Measurements from ENCODE around the gene HPSE. TPM values are rescaled to one million over a fixed set of nuclear protein-coding genes. Genes with fewer than 3 reads are reported as not detected.

HPSE gene
- polyA plus RNA-seq, 1 of the 3 experiments (the other 2 are of a cell fraction): 1.7 TPM

GRCh38 chr4:83331956-83332355 lies 2.7 kb downstream of the HPSE start:
- DNase-seq: no peak
- Histone ChIP-seq H3K4me3 (ENCODE audit: low read depth in 2 of 2, low read length in 1 of 2) (no peak overlapping the region), H3K4me1 (ENCODE audit: control insufficient read depth in 1 of 2, insufficient read depth in 2 of 2, low read depth in 1 of 2, low read length in 1 of 2) (peaks cover 0 to 6% of the 10 kb centered on the region in 2 experiments; a peak in 1 of 4 replicates), H3K27me3 (ENCODE audit: insufficient read depth) (peaks cover 14% of the 10 kb centered on the region; the same call in 1 of the 2 replicates), H3K36me3 (replicated peaks in 1 of 2; ENCODE audit: control insufficient read depth in 1 of 2, insufficient read depth in 2 of 2, low read length in 1 of 2) (no peaks in the 10 kb centered on the region), H3K4me2 (no peak overlapping the region), H3K27ac (ENCODE audit: low read depth in 2 of 2, low read length in 1 of 2) (no peak overlapping the region), H3K9ac (no peak overlapping the region), H3K9me3 (no peaks in the 10 kb centered on the region), H3K79me2 (ENCODE audit: insufficient read depth) (no peaks in the 10 kb centered on the region), H2AFZ (ENCODE audit: low read depth) (no peak overlapping the region), H3K9me2 (no peaks in the 10 kb centered on the region), H3F3A (replicated peaks; ENCODE audit: insufficient read depth) (peaks cover 4% of the 10 kb centered on the region), H4K20me1 (ENCODE audit: insufficient read depth) (no peaks in the 10 kb centered on the region)
- POLR2A ChIA-PET: no interaction called here
- WGBS (ENCODE audit: low lambda C conversion rate): 71% methylated on average over 3 of the region's 3 CpGs
- TF ChIP-seq IRF3 (IDR thresholded peaks at IDR 0.05; ENCODE audit: low read depth, low read length): no peak
- no peak for TF ChIP-seq RFX5 (IDR thresholded peaks at IDR 0.05; ENCODE audit: low read length)
- TF ChIP-seq NFIC (IDR thresholded peaks at IDR 0.05; ENCODE audit: borderline replicate concordance): no peak
- no peak for TF ChIP-seq EZH2phosphoT487 (IDR thresholded peaks at IDR 0.05; ENCODE audit: borderline replicate concordance, low read depth)
- TF ChIP-seq ZBTB33 (IDR thresholded peaks at IDR 0.05; ENCODE audit: borderline replicate concordance, low read depth): no peak
- no peak for TF ChIP-seq FOXJ3 (CRISPR knock-in tag; IDR thresholded peaks at IDR 0.05)
- TF ChIP-seq RAD21 (IDR thresholded peaks at IDR 0.05; ENCODE audit: low read length): no peak
- TF ChIP-seq USF1 (IDR thresholded peaks at IDR 0.05; ENCODE audit: borderline replicate concordance, low read depth): no peak
- no peak for TF ChIP-seq PBX3 (IDR thresholded peaks at IDR 0.05)
- no peak for TF ChIP-seq CTCF (IDR thresholded peaks at IDR 0.05)
- TF ChIP-seq MAX (IDR thresholded peaks at IDR 0.05; ENCODE audit: low read depth): no peak
- no peak for TF ChIP-seq YY1 (IDR thresholded peaks at IDR 0.05; ENCODE audit: low read depth)
- TF ChIP-seq EP300 (IDR thresholded peaks at IDR 0.05; ENCODE audit: borderline replicate concordance in 1 of 2, low read depth in 1 of 2, low read length in 1 of 2): no peak
- TF ChIP-seq USF2 (IDR thresholded peaks at IDR 0.05; ENCODE audit: borderline replicate concordance, low read depth, low read length): no peak
- no peak for TF ChIP-seq CHD2 (IDR thresholded peaks at IDR 0.05; ENCODE audit: low read length, partially characterized antibody)
- TF ChIP-seq MEF2A (IDR thresholded peaks at IDR 0.05; ENCODE audit: borderline replicate concordance, low read depth): no peak
- TF ChIP-seq FOSL2 (IDR thresholded peaks at IDR 0.05; ENCODE audit: borderline replicate concordance, low read depth): no peak
- TF ChIP-seq REST (IDR thresholded peaks at IDR 0.05; ENCODE audit: low read depth, low read length): no peak
- TF ChIP-seq TEAD4 (IDR thresholded peaks at IDR 0.05; ENCODE audit: borderline replicate concordance, insufficient read depth): no peak
- no peak for TF ChIP-seq SMC3 (IDR thresholded peaks at IDR 0.05; ENCODE audit: low read depth, low read length)
- CTCF ChIA-PET: no interaction called here
